PC-3 (cell line): ENCODE data around the gene GSTO1.

Experiments used
- CTCF ChIP-seq: fragments of 300-600 bp; sonication (generic); conservative IDR thresholded peaks from 2 replicates; pipeline ENCODE4 v1.5.1; 2017; ENCODE audit warnings: antibody characterized with exemption, low read depth, mild to moderate bottlenecking, low read length
- EZH2 ChIP-seq: fragments of 300-600 bp; sonication (generic); IDR thresholded peaks from one replicate; pipeline ENCODE4 v1.6.1; 2017; ENCODE audit warnings: antibody characterized with exemption, mild to moderate bottlenecking, low read length; ENCODE audit not compliant: unreplicated experiment
- EZH2phosphoT487 ChIP-seq: fragments of 300-600 bp; sonication (generic); IDR thresholded peaks from 2 replicates; pipeline ENCODE4 v1.6.1; 2018; ENCODE audit warnings: mild to moderate bottlenecking, antibody characterized with exemption, low read length, borderline replicate concordance

GRCh38 chr10:104286939-104287338, 32.2 kb downstream of the GSTO1 start:
- no peak for TF ChIP-seq CTCF
- no peak for TF ChIP-seq EZH2phosphoT487
- TF ChIP-seq EZH2 = no peak
